WTC11 (cell line): ENCODE measurements around the gene IQCE.

Source experiments
- CTCF ChIP-seq: fragments of 200-600 bp; IDR thresholded peaks from 2 replicates; pipeline ENCODE4 v1.8.0; 2022; ENCODE audit warnings: antibody characterized with exemption
- SMAD4 ChIP-seq: sonication (generic); formaldehyde crosslinking; IDR thresholded peaks from 2 replicates; pipeline ENCODE4 v1.8.0; 2022; ENCODE audit warnings: mild to moderate bottlenecking, missing genetic modification reagents
- STAT6 ChIP-seq: sonication (generic); formaldehyde crosslinking; conservative IDR thresholded peaks from 2 replicates; pipeline ENCODE4 v1.8.1; 2023; ENCODE audit warnings: mild to moderate bottlenecking, low read depth, missing genetic modification reagents, moderate library complexity
- ZNF219 ChIP-seq: sonication (generic); formaldehyde crosslinking; IDR thresholded peaks from 2 replicates; pipeline ENCODE4 v1.8.0; 2023; ENCODE audit warnings: missing genetic modification reagents, mild to moderate bottlenecking, borderline replicate concordance
- TF ChIP-seq, protein P1 (sequence below): sonication (generic); formaldehyde crosslinking; IDR thresholded peaks from 2 replicates; pipeline ENCODE4 v1.8.0; 2023; ENCODE audit warnings: missing genetic modification reagents, mild to moderate bottlenecking, borderline replicate concordance
- TF ChIP-seq, protein P2 (sequence below): sonication (generic); formaldehyde crosslinking; IDR thresholded peaks from 2 replicates; pipeline ENCODE4 v1.8.1; 2022; ENCODE audit warnings: mild to moderate bottlenecking, missing genetic modification reagents, moderate library complexity, borderline replicate concordance

- TF ChIP-seq, protein P1, sequence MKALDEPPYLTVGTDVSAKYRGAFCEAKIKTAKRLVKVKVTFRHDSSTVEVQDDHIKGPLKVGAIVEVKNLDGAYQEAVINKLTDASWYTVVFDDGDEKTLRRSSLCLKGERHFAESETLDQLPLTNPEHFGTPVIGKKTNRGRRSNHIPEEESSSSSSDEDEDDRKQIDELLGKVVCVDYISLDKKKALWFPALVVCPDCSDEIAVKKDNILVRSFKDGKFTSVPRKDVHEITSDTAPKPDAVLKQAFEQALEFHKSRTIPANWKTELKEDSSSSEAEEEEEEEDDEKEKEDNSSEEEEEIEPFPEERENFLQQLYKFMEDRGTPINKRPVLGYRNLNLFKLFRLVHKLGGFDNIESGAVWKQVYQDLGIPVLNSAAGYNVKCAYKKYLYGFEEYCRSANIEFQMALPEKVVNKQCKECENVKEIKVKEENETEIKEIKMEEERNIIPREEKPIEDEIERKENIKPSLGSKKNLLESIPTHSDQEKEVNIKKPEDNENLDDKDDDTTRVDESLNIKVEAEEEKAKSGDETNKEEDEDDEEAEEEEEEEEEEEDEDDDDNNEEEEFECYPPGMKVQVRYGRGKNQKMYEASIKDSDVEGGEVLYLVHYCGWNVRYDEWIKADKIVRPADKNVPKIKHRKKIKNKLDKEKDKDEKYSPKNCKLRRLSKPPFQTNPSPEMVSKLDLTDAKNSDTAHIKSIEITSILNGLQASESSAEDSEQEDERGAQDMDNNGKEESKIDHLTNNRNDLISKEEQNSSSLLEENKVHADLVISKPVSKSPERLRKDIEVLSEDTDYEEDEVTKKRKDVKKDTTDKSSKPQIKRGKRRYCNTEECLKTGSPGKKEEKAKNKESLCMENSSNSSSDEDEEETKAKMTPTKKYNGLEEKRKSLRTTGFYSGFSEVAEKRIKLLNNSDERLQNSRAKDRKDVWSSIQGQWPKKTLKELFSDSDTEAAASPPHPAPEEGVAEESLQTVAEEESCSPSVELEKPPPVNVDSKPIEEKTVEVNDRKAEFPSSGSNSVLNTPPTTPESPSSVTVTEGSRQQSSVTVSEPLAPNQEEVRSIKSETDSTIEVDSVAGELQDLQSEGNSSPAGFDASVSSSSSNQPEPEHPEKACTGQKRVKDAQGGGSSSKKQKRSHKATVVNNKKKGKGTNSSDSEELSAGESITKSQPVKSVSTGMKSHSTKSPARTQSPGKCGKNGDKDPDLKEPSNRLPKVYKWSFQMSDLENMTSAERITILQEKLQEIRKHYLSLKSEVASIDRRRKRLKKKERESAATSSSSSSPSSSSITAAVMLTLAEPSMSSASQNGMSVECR (CRISPR knock-in tag) = no peak
- no peak for TF ChIP-seq SMAD4
- TF ChIP-seq CTCF = no peak
- no peak for TF ChIP-seq ZNF219
- TF ChIP-seq, protein P2, sequence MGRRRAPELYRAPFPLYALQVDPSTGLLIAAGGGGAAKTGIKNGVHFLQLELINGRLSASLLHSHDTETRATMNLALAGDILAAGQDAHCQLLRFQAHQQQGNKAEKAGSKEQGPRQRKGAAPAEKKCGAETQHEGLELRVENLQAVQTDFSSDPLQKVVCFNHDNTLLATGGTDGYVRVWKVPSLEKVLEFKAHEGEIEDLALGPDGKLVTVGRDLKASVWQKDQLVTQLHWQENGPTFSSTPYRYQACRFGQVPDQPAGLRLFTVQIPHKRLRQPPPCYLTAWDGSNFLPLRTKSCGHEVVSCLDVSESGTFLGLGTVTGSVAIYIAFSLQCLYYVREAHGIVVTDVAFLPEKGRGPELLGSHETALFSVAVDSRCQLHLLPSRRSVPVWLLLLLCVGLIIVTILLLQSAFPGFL (CRISPR knock-in tag) = no peak
- no peak for TF ChIP-seq STAT6 (CRISPR knock-in tag)
These were observed 19.3 kb downstream of the IQCE start for GRCh38 chr7:2577914-2578680.
